Measurements from ENCODE around the gene KIF21B.

Gene KIF21B

DNA sequence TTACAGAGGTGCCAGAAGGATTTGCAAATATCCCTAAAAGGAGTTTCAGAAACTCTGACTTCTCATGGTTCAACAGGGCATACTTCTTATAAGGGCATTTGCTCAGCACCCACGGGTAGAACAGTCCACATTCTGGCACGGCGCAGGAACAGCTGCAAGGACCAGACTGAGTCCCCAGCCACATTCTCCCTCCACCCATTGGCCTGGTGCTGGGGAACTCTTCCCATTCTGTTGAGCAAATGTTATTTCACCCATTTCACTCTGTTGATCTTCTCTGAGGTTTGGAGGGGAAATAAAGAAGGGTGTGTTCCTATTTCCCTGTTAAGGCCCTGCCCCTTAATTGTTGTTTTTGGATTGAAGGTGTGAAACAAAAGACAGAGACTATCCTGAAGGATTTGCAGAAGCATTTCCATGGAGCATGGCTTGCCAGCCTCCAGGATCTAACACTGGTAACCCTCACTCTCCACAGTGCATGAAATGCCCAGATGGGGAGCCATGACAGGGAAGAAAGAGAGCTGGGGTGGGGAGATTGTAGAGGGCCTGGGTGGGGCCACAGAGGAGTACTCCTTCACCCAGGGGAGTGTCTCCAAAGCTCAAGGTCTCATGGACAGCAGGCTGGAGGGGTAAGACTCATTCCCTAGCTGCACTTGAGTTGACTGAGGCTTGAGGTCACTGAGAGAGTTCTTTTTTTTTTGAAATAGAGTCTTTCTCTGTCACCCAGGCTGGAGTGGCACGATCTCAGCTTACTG lies 93.8 kb downstream of the KIF21B start:
- no peaks in the 10 kb centered on the region for H3K27me3 ChIP-seq (ENCODE audit: control insufficient read depth in 1 of 2, insufficient read depth in 2 of 2, low read length in 2 of 2)
- H3K4me3 ChIP-seq (ENCODE audit: low read depth in 1 of 2, low read length in 2 of 2), result no peak overlapping the region
- no peak overlapping the region for H3K27ac ChIP-seq (ENCODE audit: low read depth, low read length)

GRCh38 chr1:200925831-200926230 lies 97.7 kb downstream of the KIF21B start:
- Histone ChIP-seq H3K9ac (ENCODE audit: low read depth in 1 of 2, low read length in 2 of 2) (no peak overlapping the region), H3K4me3 (ENCODE audit: low read depth in 1 of 2, low read length in 2 of 2) (no peak overlapping the region), H3K4me1 (ENCODE audit: control insufficient read depth in 1 of 2, insufficient read depth in 2 of 2, low read length in 2 of 2) (peaks cover 0 to 5% of the 10 kb centered on the region in 2 donors), H3K9me3 (ENCODE audit: control insufficient read depth in 1 of 2, low read length in 2 of 2) (no peaks in the 10 kb centered on the region), H3K36me3 (ENCODE audit: control insufficient read depth in 1 of 2, insufficient read depth in 2 of 2, low read length in 2 of 2) (no peaks in the 10 kb centered on the region), H3K27me3 (ENCODE audit: control insufficient read depth in 1 of 2, insufficient read depth in 2 of 2, low read length in 2 of 2) (no peaks in the 10 kb centered on the region), H3K27ac (ENCODE audit: low read depth, low read length) (no peak overlapping the region)

More for the DNA sequence above, 93.8 kb downstream of the KIF21B start:
- Histone ChIP-seq H3K9me3 (ENCODE audit: control insufficient read depth in 1 of 2, low read length in 2 of 2) (no peaks in the 10 kb centered on the region), H3K36me3 (ENCODE audit: control insufficient read depth in 1 of 2, insufficient read depth in 2 of 2, low read length in 2 of 2) (no peaks in the 10 kb centered on the region), H3K9ac (ENCODE audit: low read depth in 1 of 2, low read length in 2 of 2) (no peak overlapping the region), H3K4me1 (ENCODE audit: control insufficient read depth in 1 of 2, insufficient read depth in 2 of 2, low read length in 2 of 2) (peaks cover 0 to 5% of the 10 kb centered on the region in 2 donors)

GRCh38 chr1:200923601-200924000 lies 99.9 kb downstream of the KIF21B start:
- no peaks in the 10 kb centered on the region for H3K27me3 ChIP-seq (ENCODE audit: control insufficient read depth in 1 of 2, insufficient read depth in 2 of 2, low read length in 2 of 2)
- no peaks in the 10 kb centered on the region for H3K9me3 ChIP-seq (ENCODE audit: control insufficient read depth in 1 of 2, low read length in 2 of 2)
- no peak overlapping the region for H3K9ac ChIP-seq (ENCODE audit: low read depth in 1 of 2, low read length in 2 of 2)
- no peaks in the 10 kb centered on the region for H3K36me3 ChIP-seq (ENCODE audit: control insufficient read depth in 1 of 2, insufficient read depth in 2 of 2, low read length in 2 of 2)
- no peak overlapping the region for H3K4me3 ChIP-seq (ENCODE audit: low read depth in 1 of 2, low read length in 2 of 2)
- no peaks in the 10 kb centered on the region for H3K4me1 ChIP-seq (ENCODE audit: control insufficient read depth in 1 of 2, insufficient read depth in 2 of 2, low read length in 2 of 2)
- no peak overlapping the region for H3K27ac ChIP-seq (ENCODE audit: low read depth, low read length)

DNA sequence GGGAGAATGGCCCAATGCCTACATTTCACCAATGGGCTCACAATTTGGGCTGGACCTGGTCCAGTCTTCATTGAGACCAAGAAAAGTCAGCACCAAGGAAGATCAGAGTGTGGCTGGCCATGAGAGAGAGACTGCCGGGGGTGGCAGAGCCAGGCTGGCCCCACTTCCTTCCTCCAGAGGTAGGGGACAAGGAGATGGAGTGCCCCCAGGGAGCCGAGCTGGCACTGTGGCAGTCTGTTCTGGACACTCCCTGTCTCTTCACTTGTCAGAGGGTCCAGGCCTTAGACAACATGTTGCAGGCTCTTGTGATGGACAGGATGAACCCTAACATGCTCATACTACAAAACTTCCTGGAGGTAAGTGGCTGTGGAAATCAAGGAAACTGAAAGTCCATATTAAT lies 101.1 kb downstream of the KIF21B start:
- Histone ChIP-seq H3K4me1 (ENCODE audit: control insufficient read depth in 1 of 2, insufficient read depth in 2 of 2, low read length in 2 of 2) (peaks cover 1 to 2% of the 10 kb centered on the region in 2 donors), H3K27me3 (ENCODE audit: control insufficient read depth in 1 of 2, insufficient read depth in 2 of 2, low read length in 2 of 2) (no peaks in the 10 kb centered on the region), H3K36me3 (ENCODE audit: control insufficient read depth in 1 of 2, insufficient read depth in 2 of 2, low read length in 2 of 2) (no peaks in the 10 kb centered on the region), H3K9ac (ENCODE audit: low read depth in 1 of 2, low read length in 2 of 2) (no peak overlapping the region), H3K27ac (ENCODE audit: low read depth, low read length) (no peak overlapping the region), H3K4me3 (ENCODE audit: low read depth in 1 of 2, low read length in 2 of 2) (no peak overlapping the region), H3K9me3 (ENCODE audit: control insufficient read depth in 1 of 2, low read length in 2 of 2) (no peaks in the 10 kb centered on the region)

GRCh38 chr1:200921571-200922110 lies 101.9 kb downstream of the KIF21B start:
- Histone ChIP-seq H3K27ac (ENCODE audit: low read depth, low read length) (no peak overlapping the region), H3K9ac (ENCODE audit: low read depth in 1 of 2, low read length in 2 of 2) (no peak overlapping the region), H3K4me3 (ENCODE audit: low read depth in 1 of 2, low read length in 2 of 2) (no peak overlapping the region), H3K9me3 (ENCODE audit: control insufficient read depth in 1 of 2, low read length in 2 of 2) (no peaks in the 10 kb centered on the region), H3K36me3 (ENCODE audit: control insufficient read depth in 1 of 2, insufficient read depth in 2 of 2, low read length in 2 of 2) (no peaks in the 10 kb centered on the region), H3K27me3 (ENCODE audit: control insufficient read depth in 1 of 2, insufficient read depth in 2 of 2, low read length in 2 of 2) (no peaks in the 10 kb centered on the region), H3K4me1 (ENCODE audit: control insufficient read depth in 1 of 2, insufficient read depth in 2 of 2, low read length in 2 of 2) (peaks cover 9% of the 10 kb centered on the region in 2 donors)
